ENCODE data around the gene SSU72.

SSU72 gene

DNA sequence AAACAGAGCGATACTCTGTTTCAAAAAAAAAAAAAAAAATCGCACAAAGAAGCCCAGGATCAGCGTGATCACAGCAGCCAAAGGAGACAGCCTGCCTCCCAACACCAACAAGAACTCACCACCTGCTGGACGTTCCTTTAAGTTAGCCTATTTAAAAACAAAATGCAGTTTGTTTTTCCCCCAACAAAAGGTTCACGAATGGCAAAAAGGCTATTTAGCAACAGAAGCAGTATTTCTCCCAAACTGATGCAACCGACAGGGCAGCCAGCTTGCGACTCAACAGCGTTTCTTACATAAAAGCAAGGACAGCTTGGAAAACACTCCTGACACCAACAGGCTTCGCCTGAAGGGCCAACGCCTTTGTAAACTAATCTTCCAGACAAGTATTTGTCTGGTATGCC is 6.8 kb downstream of the SSU72 start:
- TF ChIP-seq CTCF (IDR thresholded peaks at IDR 0.05; ENCODE audit: extremely low read depth, insufficient read depth, missing control alignments) = no peak
- DNase-seq (ENCODE audit: low spot score) = no peak
- in situ Hi-C loops (cut with MboI; ENCODE audit: low pct_unique_long_range_greater_than_20kb, low sequenced_read_pairs, unreplicated experiment) = no loop called here

DNA sequence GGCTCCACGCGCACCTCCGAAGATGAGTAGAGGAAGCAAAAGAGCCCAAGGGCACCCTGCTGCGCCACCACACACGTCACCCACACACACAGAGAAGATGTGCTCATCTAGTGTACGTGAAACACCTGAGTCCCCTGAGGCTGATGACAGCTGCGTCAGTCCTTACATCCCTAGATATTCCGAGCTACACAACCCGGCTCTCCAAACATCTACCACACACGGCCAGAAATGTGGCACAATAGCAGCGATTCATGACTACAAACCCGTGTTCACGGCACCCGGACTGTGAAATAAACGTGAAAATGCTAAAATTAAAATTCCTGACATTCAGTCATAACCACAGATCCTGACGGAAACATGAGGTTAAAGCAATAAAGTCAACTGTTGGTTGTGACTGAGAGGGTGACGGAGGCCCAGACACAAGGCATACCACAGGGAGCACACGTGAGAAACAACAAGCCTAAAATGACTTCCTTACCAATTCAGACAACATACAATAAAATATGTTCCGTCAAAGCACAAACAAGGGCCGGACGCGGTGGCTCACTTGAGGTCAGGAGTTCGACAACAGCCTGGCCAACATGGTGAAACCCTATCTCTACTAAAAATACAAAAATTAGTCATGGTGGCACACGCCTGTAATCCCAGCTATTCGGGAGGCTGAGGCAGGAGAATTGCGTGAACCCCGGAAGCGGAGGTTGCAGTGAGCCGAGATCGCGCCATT is 7.3 kb downstream of the SSU72 start:
- in situ Hi-C loops (cut with MboI; ENCODE audit: low pct_unique_long_range_greater_than_20kb, low sequenced_read_pairs, unreplicated experiment) = no loop called here
- no peak for DNase-seq (ENCODE audit: low spot score)
- no peak for TF ChIP-seq CTCF (IDR thresholded peaks at IDR 0.05; ENCODE audit: extremely low read depth, insufficient read depth, missing control alignments)

DNA sequence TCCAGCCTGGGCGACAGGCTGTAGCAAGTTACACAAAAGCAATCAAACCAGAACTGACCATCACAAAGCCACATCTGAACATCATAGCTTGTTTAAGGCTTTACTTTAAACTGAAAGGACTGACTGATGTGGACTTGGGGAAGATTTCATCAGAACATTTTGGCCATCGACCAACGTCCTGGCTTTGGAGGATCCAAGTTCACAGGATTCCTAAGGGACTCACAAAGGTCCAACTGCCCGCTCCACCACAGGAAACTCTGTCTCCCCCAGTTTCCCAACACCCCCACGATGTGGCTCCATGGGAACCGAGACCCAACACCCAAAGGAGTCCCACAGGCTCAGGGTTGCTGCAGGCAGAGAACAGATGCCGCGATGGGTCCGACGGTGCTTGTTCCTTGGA is 9.3 kb downstream of the SSU72 start:
- TF ChIP-seq CTCF (IDR thresholded peaks at IDR 0.05; ENCODE audit: extremely low read depth, insufficient read depth, missing control alignments) = no peak
- in situ Hi-C loops (cut with MboI; ENCODE audit: low pct_unique_long_range_greater_than_20kb, low sequenced_read_pairs, unreplicated experiment) = no loop called here
- DNase-seq (ENCODE audit: low spot score) = no peak

DNA sequence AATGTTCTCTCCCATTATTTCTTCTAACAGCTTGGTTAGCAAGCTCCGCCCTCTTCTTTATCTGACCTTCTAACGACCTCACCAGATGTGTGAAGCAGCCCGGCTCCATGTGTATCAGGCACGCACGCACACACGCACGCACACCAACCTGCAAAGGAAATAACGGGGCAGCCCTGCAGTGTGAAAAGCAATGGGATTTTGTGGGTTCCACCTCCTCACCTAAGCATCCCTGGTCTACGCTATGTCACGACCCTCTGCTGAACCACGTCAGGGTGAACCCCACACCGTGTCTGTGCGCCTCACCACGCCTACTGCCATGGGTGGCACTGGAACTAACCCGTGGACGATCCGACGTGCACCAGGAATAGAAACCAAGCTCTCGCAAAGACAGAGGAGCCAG is 10.4 kb downstream of the SSU72 start:
- in situ Hi-C loops (cut with MboI; ENCODE audit: low pct_unique_long_range_greater_than_20kb, low sequenced_read_pairs, unreplicated experiment) = no loop called here
- no peak for TF ChIP-seq CTCF (IDR thresholded peaks at IDR 0.05; ENCODE audit: extremely low read depth, insufficient read depth, missing control alignments)
- no peak for DNase-seq (ENCODE audit: low spot score)

- no peak for DNase-seq (ENCODE audit: low spot score)
- TF ChIP-seq CTCF (IDR thresholded peaks at IDR 0.05; ENCODE audit: extremely low read depth, insufficient read depth, missing control alignments) = no peak
- in situ Hi-C loops (cut with MboI; ENCODE audit: low pct_unique_long_range_greater_than_20kb, low sequenced_read_pairs, unreplicated experiment) = no loop called here
These were observed 11.0 kb downstream of the SSU72 start for GRCh38 chr1:1563688-1564087.

DNA sequence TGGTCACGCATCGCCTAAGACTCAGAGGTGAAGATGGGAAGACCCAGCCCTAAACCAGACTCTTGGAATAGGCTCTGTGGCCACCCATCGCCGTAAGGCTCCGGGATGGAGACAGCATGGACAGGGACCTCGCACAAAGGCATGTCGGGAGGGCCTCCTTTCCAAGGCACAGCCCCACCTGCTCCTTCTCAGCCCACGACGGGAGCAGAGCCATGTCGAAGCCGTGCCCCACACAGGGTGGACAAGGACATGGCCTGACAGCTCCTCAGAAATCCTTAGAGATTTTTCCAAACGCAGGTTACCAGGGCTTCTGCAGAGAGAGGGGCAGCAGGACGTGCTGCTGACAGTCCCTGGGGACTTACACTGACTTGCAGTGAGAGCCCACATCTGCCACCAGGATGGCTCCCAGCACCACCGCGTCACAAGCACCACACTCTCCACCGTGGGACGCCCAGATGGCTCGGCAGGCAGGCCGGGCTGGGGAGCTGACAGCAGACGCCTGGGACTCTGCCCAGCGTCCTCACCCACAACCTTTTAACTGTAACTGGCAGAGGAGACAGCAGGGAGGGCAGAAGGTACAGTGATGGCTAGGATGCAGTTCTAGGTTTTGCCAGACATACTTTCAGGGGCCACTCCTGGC is 12.0 kb downstream of the SSU72 start:
- no peak for DNase-seq (ENCODE audit: low spot score)
- no peak for TF ChIP-seq CTCF (IDR thresholded peaks at IDR 0.05; ENCODE audit: extremely low read depth, insufficient read depth, missing control alignments)
- in situ Hi-C loops (cut with MboI; ENCODE audit: low pct_unique_long_range_greater_than_20kb, low sequenced_read_pairs, unreplicated experiment) = no loop called here

Measured in GM13977 (cell line).